H9 (cell line): Measurements from ENCODE around the gene PGBD4. TPM values are rescaled to one million over a fixed set of nuclear protein-coding genes. Genes with fewer than 3 reads are reported as not detected.

Experiments
- DNase-seq: peaks from one replicate; pipeline ENCODE4 v3.0.0-alpha.2; 2017
- H2AFZ ChIP-seq: one replicate; pipeline ENCODE4 v1.6.1; 2013; ENCODE audit warnings: mild to moderate bottlenecking, low read length, control low read depth, moderate library complexity
- H2AK5ac ChIP-seq: 2 replicates; pipeline ENCODE4 v1.6.1; 2013; ENCODE audit warnings: low read length, control low read depth, mixed read lengths; ENCODE audit not compliant: insufficient read length
- H2BK120ac ChIP-seq: one replicate; pipeline ENCODE4 v1.6.1; 2013; ENCODE audit warnings: low read depth, mild to moderate bottlenecking, low read length, control low read depth, inconsistent platforms; ENCODE audit not compliant: poor library complexity, severe bottlenecking
- H2BK12ac ChIP-seq: 2 replicates; pipeline ENCODE4 v1.6.1; 2013; ENCODE audit warnings: low read length, control low read depth, mixed read lengths, low read depth; ENCODE audit not compliant: insufficient read length
- H2BK15ac ChIP-seq: 2 replicates; pipeline ENCODE4 v1.6.1; 2013; ENCODE audit warnings: low read depth, low read length, control low read depth
- H2BK20ac ChIP-seq: one replicate; pipeline ENCODE4 v1.6.1; 2013; ENCODE audit warnings: low read depth, mild to moderate bottlenecking, low read length, control low read depth, inconsistent platforms; ENCODE audit not compliant: poor library complexity, severe bottlenecking
- H2BK5ac ChIP-seq: 2 replicates; pipeline ENCODE4 v1.6.1; 2013; ENCODE audit warnings: low read length, control low read depth, mixed read lengths; ENCODE audit not compliant: insufficient read length
- H3K14ac ChIP-seq: 2 replicates; pipeline ENCODE4 v1.6.1; 2013; ENCODE audit warnings: low read length, control low read depth; ENCODE audit not compliant: insufficient read depth
- H3K18ac ChIP-seq: 2 replicates; pipeline ENCODE4 v1.6.1; 2013; ENCODE audit warnings: low read depth, mild to moderate bottlenecking, mixed read lengths, low read length, control low read depth; ENCODE audit not compliant: insufficient read length
- H3K23ac ChIP-seq: 2 replicates; pipeline ENCODE4 v1.6.1; 2013; ENCODE audit warnings: low read length, control low read depth, mixed read lengths, low read depth; ENCODE audit not compliant: insufficient read length
- H3K23me2 ChIP-seq: 2 replicates; pipeline ENCODE4 v1.6.1; 2013; ENCODE audit warnings: low read depth, mild to moderate bottlenecking, mixed read lengths, low read length, control low read depth; ENCODE audit not compliant: insufficient read length, poor library complexity, severe bottlenecking
- H3K27ac ChIP-seq: 2 replicates; pipeline ENCODE4 v1.5.1; 2013; ENCODE audit warnings: low read length, control low read depth, mixed read lengths, low read depth; ENCODE audit not compliant: insufficient read length
- H3K27me3 ChIP-seq: 2 replicates; pipeline ENCODE4 v1.6.1; 2013; ENCODE audit warnings: low read length, control low read depth, inconsistent platforms; ENCODE audit not compliant: insufficient read depth
- H3K4ac ChIP-seq: 2 replicates; pipeline ENCODE4 v1.6.1; 2013; ENCODE audit warnings: low read depth, mild to moderate bottlenecking, control low read depth, inconsistent platforms, low read length, moderate library complexity
- H3K4me1 ChIP-seq: 2 replicates; pipeline ENCODE4 v1.6.1; 2013; ENCODE audit warnings: low read length, control low read depth, inconsistent platforms; ENCODE audit not compliant: insufficient read depth
- H3K4me2 ChIP-seq: 2 replicates; pipeline ENCODE4 v1.6.1; 2013; ENCODE audit warnings: low read length, control low read depth, mixed read lengths; ENCODE audit not compliant: insufficient read length, insufficient read depth
- H3K56ac ChIP-seq: 2 replicates; pipeline ENCODE4 v1.6.1; 2013; ENCODE audit warnings: low read depth, mild to moderate bottlenecking, mixed read lengths, low read length, control low read depth; ENCODE audit not compliant: insufficient read length
- H3K79me1 ChIP-seq: 2 replicates; pipeline ENCODE4 v1.6.1; 2013; ENCODE audit warnings: low read depth, mild to moderate bottlenecking, moderate library complexity, low read length, control low read depth, inconsistent platforms; ENCODE audit not compliant: insufficient read depth, poor library complexity, severe bottlenecking
- H3K79me2 ChIP-seq: 2 replicates; pipeline ENCODE4 v1.6.1; 2013; ENCODE audit warnings: low read length, control low read depth, inconsistent platforms; ENCODE audit not compliant: insufficient read depth
- H3K9ac ChIP-seq: 2 replicates; pipeline ENCODE4 v1.6.1; 2013; ENCODE audit warnings: low read length, control low read depth, mixed read lengths; ENCODE audit not compliant: insufficient read length; ENCODE audit errors: extremely low read depth
- H3K9me3 ChIP-seq: one replicate; pipeline ENCODE4 v1.6.1; 2013; ENCODE audit warnings: low read depth, low read length, inconsistent platforms; ENCODE audit not compliant: control insufficient read depth
- H3T11ph ChIP-seq: one replicate; pipeline ENCODE4 v1.6.1; 2013; ENCODE audit warnings: mild to moderate bottlenecking, low read length, control low read depth, inconsistent platforms
- H4K20me1 ChIP-seq: one replicate; pipeline ENCODE4 v1.6.1; 2013; ENCODE audit not compliant: control insufficient read depth, insufficient read length, insufficient read depth
- H4K5ac ChIP-seq: 2 replicates; pipeline ENCODE4 v1.6.1; 2013; ENCODE audit warnings: low read depth, mild to moderate bottlenecking, mixed read lengths, low read length, control low read depth; ENCODE audit not compliant: insufficient read length
- H4K8ac ChIP-seq: replicated peaks from 2 replicates; pipeline ENCODE4 v1.6.1; 2013; ENCODE audit warnings: low read length, control low read depth, mixed read lengths, low read depth; ENCODE audit not compliant: insufficient read length
- H4K91ac ChIP-seq: 2 replicates; pipeline ENCODE4 v1.6.1; 2013; ENCODE audit warnings: low read depth, mild to moderate bottlenecking, moderate library complexity, mixed read lengths, low read length, control low read depth; ENCODE audit not compliant: insufficient read length
- H3K27ac Mint-ChIP-seq, 3 experiments: 2 replicates in 2 of 3; 3 replicates in 1 of 3; pipeline ENCODE4 v1.8.0; 2020 to 2021; ENCODE audit warnings: mixed read lengths in 3 of 3, mild to moderate bottlenecking in 1 of 3, moderate library complexity in 1 of 3
- H3K27me3 Mint-ChIP-seq: 2 replicates; pipeline ENCODE4 v1.8.0; 2021; ENCODE audit warnings: low read depth, mild to moderate bottlenecking, moderate library complexity, mixed read lengths
- H3K36me3 Mint-ChIP-seq, 3 experiments: 2 replicates in 2 of 3; 3 replicates in 1 of 3; pipeline ENCODE4 v1.8.0; 2020 to 2021; ENCODE audit warnings: low read depth in 3 of 3, mixed read lengths in 3 of 3; ENCODE audit not compliant: insufficient read depth in 1 of 3
- H3K4me1 Mint-ChIP-seq, 2 experiments: 2 replicates each; pipeline ENCODE4 v1.8.0; 2020; ENCODE audit warnings: mixed read lengths in 2 of 2
- H3K4me3 Mint-ChIP-seq, 2 experiments: 2 replicates in 1 of 2; 3 replicates in 1 of 2; pipeline ENCODE4 v1.8.0; 2020 to 2021; ENCODE audit warnings: mild to moderate bottlenecking in 2 of 2, mixed read lengths in 2 of 2, moderate library complexity in 1 of 2
- H3K9me3 Mint-ChIP-seq, 2 experiments: 2 replicates in 1 of 2; 3 replicates in 1 of 2; pipeline ENCODE4 v1.8.0; 2020; ENCODE audit warnings: mild to moderate bottlenecking in 2 of 2, mixed read lengths in 2 of 2, moderate library complexity in 1 of 2
- WGBS: extraction: QIAGEN DNeasy Blood & Tissue Kit; methylation state at CpG from one replicate; pipeline ENCODE4 v1.1.7; 2013; ENCODE audit warnings: missing lambda C conversion rate, low lambda C conversion rate, mixed read lengths; ENCODE audit not compliant: insufficient read length; ENCODE audit errors: extremely low coverage; 5-methylcytosine and 5-hydroxymethylcytosine counted together
- total RNA-seq: library from RNA; stranded (reverse); gene quantifications from 2 replicates; pipeline ENCODE4 v1.2.1, GENCODE V29; 2021
- TF ChIP-seq, protein P1 (sequence below): fragments of 200-600 bp; sonication (generic); conservative IDR thresholded peaks from 3 replicates; pipeline ENCODE4 v1.8.0; 2021; ENCODE audit warnings: antibody characterized with exemption, mild to moderate bottlenecking

The PGBD4 gene
- total RNA-seq, 1 experiment from 2014 or later = 1.2 TPM

DNA sequence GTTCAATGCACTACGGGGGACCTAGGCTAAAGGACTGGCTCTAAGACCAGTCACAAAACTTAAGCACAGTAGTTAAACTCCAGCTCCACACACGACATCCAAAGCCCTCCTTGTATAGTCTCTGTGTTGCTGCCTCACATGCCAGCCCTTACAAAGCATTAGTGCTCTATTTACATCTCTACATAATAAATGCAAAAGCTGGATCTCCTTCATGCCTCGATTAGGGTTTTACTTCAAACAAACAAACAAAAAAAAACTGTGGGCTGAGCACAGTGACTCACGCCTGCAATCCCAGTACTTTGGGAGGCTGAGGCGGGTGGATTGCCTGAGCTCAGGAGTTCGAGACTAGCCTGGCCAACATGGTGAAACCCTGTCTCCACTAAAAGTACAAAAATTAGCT lies 9.6 kb downstream of the PGBD4 start:
- no peak overlapping the region for H3T11ph ChIP-seq
- H4K5ac ChIP-seq = no peak overlapping the region
- H2BK5ac ChIP-seq = no peak overlapping the region
- no peak for DNase-seq
- Mint-ChIP-seq H3K36me3 (no peaks in the 10 kb centered on the region), H3K27ac (no peak overlapping the region), H3K4me1 (peaks cover 6 to 8% of the 10 kb centered on the region in 2 experiments), H3K27me3 (no peaks in the 10 kb centered on the region; the same call in 1 of the 2 replicates), H3K9me3 (no peaks in the 10 kb centered on the region), H3K4me3 (no peak overlapping the region)
- no peak overlapping the region for H2BK12ac ChIP-seq
- no peak overlapping the region for H3K9ac ChIP-seq
- no peak overlapping the region for H2BK120ac ChIP-seq
- WGBS = no CpG with 5 or more reads among the region's 6 CpGs
- H3K79me1 ChIP-seq = no peaks in the 10 kb centered on the region
- no peak overlapping the region for H2AFZ ChIP-seq
- no peak overlapping the region for H3K18ac ChIP-seq
- no peak overlapping the region for H3K56ac ChIP-seq
- H4K20me1 ChIP-seq = no peaks in the 10 kb centered on the region
- no peak overlapping the region for H3K27ac ChIP-seq
- H3K4ac ChIP-seq = no peak overlapping the region
- TF ChIP-seq, protein P1, sequence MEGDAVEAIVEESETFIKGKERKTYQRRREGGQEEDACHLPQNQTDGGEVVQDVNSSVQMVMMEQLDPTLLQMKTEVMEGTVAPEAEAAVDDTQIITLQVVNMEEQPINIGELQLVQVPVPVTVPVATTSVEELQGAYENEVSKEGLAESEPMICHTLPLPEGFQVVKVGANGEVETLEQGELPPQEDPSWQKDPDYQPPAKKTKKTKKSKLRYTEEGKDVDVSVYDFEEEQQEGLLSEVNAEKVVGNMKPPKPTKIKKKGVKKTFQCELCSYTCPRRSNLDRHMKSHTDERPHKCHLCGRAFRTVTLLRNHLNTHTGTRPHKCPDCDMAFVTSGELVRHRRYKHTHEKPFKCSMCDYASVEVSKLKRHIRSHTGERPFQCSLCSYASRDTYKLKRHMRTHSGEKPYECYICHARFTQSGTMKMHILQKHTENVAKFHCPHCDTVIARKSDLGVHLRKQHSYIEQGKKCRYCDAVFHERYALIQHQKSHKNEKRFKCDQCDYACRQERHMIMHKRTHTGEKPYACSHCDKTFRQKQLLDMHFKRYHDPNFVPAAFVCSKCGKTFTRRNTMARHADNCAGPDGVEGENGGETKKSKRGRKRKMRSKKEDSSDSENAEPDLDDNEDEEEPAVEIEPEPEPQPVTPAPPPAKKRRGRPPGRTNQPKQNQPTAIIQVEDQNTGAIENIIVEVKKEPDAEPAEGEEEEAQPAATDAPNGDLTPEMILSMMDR = no peak
- no peak overlapping the region for H4K8ac ChIP-seq
- no peak overlapping the region for H2BK15ac ChIP-seq
- H2AK5ac ChIP-seq = no peak overlapping the region
- no peak overlapping the region for H3K14ac ChIP-seq
- no peaks in the 10 kb centered on the region for H3K23me2 ChIP-seq
- no peak overlapping the region for H3K4me2 ChIP-seq
- no peak overlapping the region for H2BK20ac ChIP-seq
- H3K9me3 ChIP-seq = no peaks in the 10 kb centered on the region
- no peak overlapping the region for H4K91ac ChIP-seq
- H3K79me2 ChIP-seq = no peaks in the 10 kb centered on the region
- no peaks in the 10 kb centered on the region for H3K4me1 ChIP-seq
- H3K27me3 ChIP-seq = no peaks in the 10 kb centered on the region
- no peak overlapping the region for H3K23ac ChIP-seq
